GM12801 (cell line): ENCODE results near the gene PRDM5.

Experiments used
- CTCF ChIP-seq: IDR thresholded peaks from one replicate; pipeline ENCODE4 v1.5.1; 2011; ENCODE audit warnings: control low read depth; ENCODE audit not compliant: insufficient read length; ENCODE audit errors: extremely low read depth

Gene PRDM5

GRCh38 chr4:120733968-120734367, 188.6 kb downstream of the PRDM5 start:
- TF ChIP-seq CTCF, result no peak

GRCh38 chr4:120733054-120733453, 189.5 kb downstream of the PRDM5 start:
- TF ChIP-seq CTCF, result no peak

GRCh38 chr4:120731561-120731960, 191.0 kb downstream of the PRDM5 start:
- no peak for TF ChIP-seq CTCF

GRCh38 chr4:120730777-120731320, 191.7 kb downstream of the PRDM5 start:
- TF ChIP-seq CTCF, result no peak

GRCh38 chr4:120728892-120729675, 193.4 kb downstream of the PRDM5 start:
- no peak for TF ChIP-seq CTCF

- no peak for TF ChIP-seq CTCF
Measured at GRCh38 chr4:120725639-120726580, 196.6 kb downstream of the PRDM5 start.

GRCh38 chr4:120724656-120725055, 197.9 kb downstream of the PRDM5 start:
- no peak for TF ChIP-seq CTCF
